Astrocyte of the cerebellum (primary cell): ENCODE measurements around the gene YBX1.
"Not testable (repeated sequence)": the region's sequence is repeated elsewhere in the genome, so short reads cannot be mapped to it uniquely, and the experiment has no call there.

Experiments used
- DNase-seq: peaks from one replicate; pipeline ENCODE4 v3.0.0-alpha.2; 2011; ENCODE audit warnings: low read depth
- H3K4me3 ChIP-seq: 2 replicates; pipeline ENCODE4 v1.5.1; 2011; ENCODE audit warnings: mild to moderate bottlenecking, low read depth, low read length, moderate library complexity
- CTCF ChIP-seq: IDR thresholded peaks from 2 replicates; pipeline ENCODE4 v1.5.1; 2012; ENCODE audit warnings: low read length, low read depth, moderate library complexity, mild to moderate bottlenecking; ENCODE audit errors: missing control alignments
- in situ Hi-C: cut with HindIII; loops from 2 replicates; pipeline ENCODE4 v1.10.0; 2017; ENCODE audit warnings: low sequenced_read_pairs

The YBX1 gene

GRCh38 chr1:42745851-42746250 lies 63.6 kb downstream of the YBX1 start:
- TF ChIP-seq CTCF, result no peak
- in situ Hi-C loops, result no loop called here
- DNase-seq, result no peak
- H3K4me3 ChIP-seq, result no peak overlapping the region

GRCh38 chr1:42746436-42747105 lies 64.4 kb downstream of the YBX1 start:
- no peak overlapping the region for H3K4me3 ChIP-seq
- in situ Hi-C loops, result no loop called here
- DNase-seq, result no peak
- no peak for TF ChIP-seq CTCF

- no peak for DNase-seq
- H3K4me3 ChIP-seq, result no peak overlapping the region
- TF ChIP-seq CTCF, result peak; percentile 67
- in situ Hi-C loops, result no loop called here
These were observed 64.9 kb downstream of the YBX1 start for GRCh38 chr1:42747125-42747524.

- DNase-seq, result no peak
- in situ Hi-C loops, result no loop called here
- H3K4me3 ChIP-seq, result no peak overlapping the region
- TF ChIP-seq CTCF, result no peak
These were observed 65.8 kb downstream of the YBX1 start for GRCh38 chr1:42748021-42748420.

- TF ChIP-seq CTCF, result no peak
- no peak for DNase-seq
- H3K4me3 ChIP-seq, result no peak overlapping the region
- in situ Hi-C loops, result no loop called here
These were observed 66.5 kb downstream of the YBX1 start for GRCh38 chr1:42748461-42749410.

GRCh38 chr1:42750041-42750440 lies 67.8 kb downstream of the YBX1 start:
- no peak for TF ChIP-seq CTCF
- DNase-seq, result no peak
- in situ Hi-C loops, result no loop called here
- no peak overlapping the region for H3K4me3 ChIP-seq

GRCh38 chr1:42751511-42752070 lies 69.4 kb downstream of the YBX1 start:
- in situ Hi-C loops, DNase-seq, H3K4me3 ChIP-seq: not testable (repeated sequence)
